ENCODE measurements around the gene CRTAP.

The CRTAP gene

GRCh38 chr3:33186524-33187367 lies 72.9 kb downstream of the CRTAP start:
- no peak for DNase-seq (ENCODE audit: low read depth)
- no peak for TF ChIP-seq CTCF (IDR thresholded peaks at IDR 0.05; ENCODE audit: control insufficient read depth, extremely low read depth, insufficient read depth)
- no peak overlapping the region for H3K4me3 ChIP-seq (ENCODE audit: low read depth, low read length)

- no peak for TF ChIP-seq CTCF (IDR thresholded peaks at IDR 0.05; ENCODE audit: control insufficient read depth, extremely low read depth, insufficient read depth)
- H3K4me3 ChIP-seq (ENCODE audit: low read depth, low read length), result no peak overlapping the region
- DNase-seq (ENCODE audit: low read depth), result no peak
These were observed 73.5 kb downstream of the CRTAP start for GRCh38 chr3:33187368-33187634.

DNA sequence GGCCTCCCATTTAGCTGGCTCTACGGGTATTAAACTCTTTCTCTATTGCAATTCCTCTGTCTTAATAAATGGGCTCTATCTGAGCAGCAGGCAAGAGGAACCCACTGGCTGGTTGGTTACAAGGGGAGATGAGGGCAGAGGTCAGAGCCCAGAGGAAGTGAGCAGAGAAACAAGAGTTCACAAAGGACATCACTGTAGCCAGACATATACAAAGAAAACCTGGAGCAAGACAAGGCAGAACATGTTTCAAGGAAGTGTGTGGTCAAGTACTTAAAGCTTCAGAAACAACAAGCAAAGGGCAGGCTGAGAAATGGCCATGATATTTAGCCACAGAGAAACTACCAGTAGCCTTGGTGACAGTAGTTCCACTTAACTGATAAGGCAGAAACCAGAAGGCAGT lies 80.5 kb downstream of the CRTAP start:
- no peak for DNase-seq (ENCODE audit: low read depth)
- H3K4me3 ChIP-seq (ENCODE audit: low read depth, low read length), result no peak overlapping the region
- TF ChIP-seq CTCF (IDR thresholded peaks at IDR 0.05; ENCODE audit: control insufficient read depth, extremely low read depth, insufficient read depth), result no peak

DNA sequence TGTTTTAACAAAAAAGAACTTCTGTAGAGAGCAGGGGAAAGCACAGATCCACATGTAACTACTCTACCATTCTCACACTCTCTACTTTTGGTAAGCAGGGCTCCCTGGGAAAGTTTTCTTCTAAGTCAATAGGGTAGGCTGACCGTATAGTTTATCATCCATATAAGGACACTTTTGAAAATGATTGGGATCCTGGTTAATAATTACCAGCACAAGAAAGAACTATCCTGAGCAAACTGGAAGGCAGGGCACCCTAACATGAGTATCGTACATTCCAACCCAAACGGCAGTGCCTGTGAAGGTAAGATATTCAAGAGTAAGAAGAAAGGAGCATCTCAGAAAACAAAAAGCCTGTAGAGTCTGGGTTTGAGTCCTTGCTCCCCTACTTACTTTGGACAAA lies 82.7 kb downstream of the CRTAP start:
- no peak for TF ChIP-seq CTCF (IDR thresholded peaks at IDR 0.05; ENCODE audit: control insufficient read depth, extremely low read depth, insufficient read depth)
- DNase-seq (ENCODE audit: low read depth), result no peak
- H3K4me3 ChIP-seq (ENCODE audit: low read depth, low read length), result no peak overlapping the region

Data from LNCaP clone FGC (cell line).